Neutrophil (primary cell): ENCODE results near the gene SLC34A1.
A peak's percentile ranks its signal among the peaks of the same experiment; 100 is the strongest.

Experiments used
- H3K27ac ChIP-seq: fragments of 200-600 bp; sonication (generic); 2 replicates; pipeline ENCODE4 v1.5.1; 2016; ENCODE audit warnings: mild to moderate bottlenecking, moderate library complexity
- H3K27me3 ChIP-seq: fragments of 200-600 bp; sonication (generic); 2 replicates; pipeline ENCODE4 v1.6.0; 2016; ENCODE audit warnings: mild to moderate bottlenecking
- H3K36me3 ChIP-seq: fragments of 200-600 bp; sonication (generic); 2 replicates; pipeline ENCODE4 v1.5.1; 2017
- H3K4me1 ChIP-seq, 2 experiments: fragments of 200-600 bp in 1 of 2; sonication (generic) in 1 of 2; 1 replicate in 1 of 2; 2 replicates in 1 of 2; pipeline versions ENCODE4 v1.5.1 to v1.6.1; 2013 to 2016; ENCODE audit warnings: low read depth in 1 of 2, low read length in 1 of 2, mild to moderate bottlenecking in 1 of 2, moderate library complexity in 1 of 2; ENCODE audit not compliant: control insufficient read depth in 1 of 2, insufficient read depth in 1 of 2
- H3K4me3 ChIP-seq, 2 experiments: fragments of 200-600 bp in 1 of 2; sonication (generic) in 1 of 2; 1 replicate in 1 of 2; 2 replicates in 1 of 2; pipeline ENCODE4 v1.5.1; 2013 to 2016; ENCODE audit warnings: low read depth in 1 of 2, low read length in 1 of 2, mild to moderate bottlenecking in 1 of 2, moderate library complexity in 1 of 2
- H3K9me3 ChIP-seq: fragments of 200-600 bp; sonication (generic); 2 replicates; pipeline ENCODE4 v1.5.1; 2016
- TF ChIP-seq, protein P1 (sequence below): fragments of 200-600 bp; sonication (generic); IDR thresholded peaks from 2 replicates; pipeline ENCODE4 v1.5.1; 2016; ENCODE audit warnings: antibody characterized with exemption

The SLC34A1 gene

DNA sequence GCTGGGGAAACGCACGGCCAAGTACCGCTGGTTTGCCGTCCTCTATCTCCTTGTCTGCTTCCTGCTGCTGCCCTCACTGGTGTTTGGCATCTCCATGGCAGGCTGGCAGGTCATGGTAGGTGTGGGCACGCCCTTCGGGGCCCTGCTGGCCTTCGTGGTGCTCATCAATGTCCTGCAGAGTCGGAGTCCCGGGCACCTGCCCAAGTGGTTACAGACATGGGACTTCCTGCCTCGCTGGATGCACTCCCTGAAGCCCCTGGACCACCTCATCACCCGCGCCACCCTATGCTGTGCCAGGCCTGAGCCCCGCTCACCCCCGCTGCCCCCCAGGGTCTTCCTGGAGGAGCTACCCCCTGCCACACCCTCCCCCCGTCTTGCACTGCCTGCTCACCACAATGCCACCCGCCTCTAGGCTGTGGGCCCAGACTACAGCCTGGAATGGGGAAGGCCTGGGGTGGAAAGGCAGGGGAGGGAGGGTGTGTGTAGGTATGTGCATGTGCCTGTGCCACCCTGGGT is 13.7 kb downstream of the SLC34A1 start:
- Histone ChIP-seq H3K27ac (no peak overlapping the region), H3K36me3 (no peaks in the 10 kb centered on the region), H3K4me1 (peaks cover 27 to 32% of the 10 kb centered on the region in 2 experiments), H3K27me3 (peaks cover 54% of the 10 kb centered on the region), H3K4me3 (no peak overlapping the region), H3K9me3 (no peaks in the 10 kb centered on the region)
- TF ChIP-seq, protein P1, sequence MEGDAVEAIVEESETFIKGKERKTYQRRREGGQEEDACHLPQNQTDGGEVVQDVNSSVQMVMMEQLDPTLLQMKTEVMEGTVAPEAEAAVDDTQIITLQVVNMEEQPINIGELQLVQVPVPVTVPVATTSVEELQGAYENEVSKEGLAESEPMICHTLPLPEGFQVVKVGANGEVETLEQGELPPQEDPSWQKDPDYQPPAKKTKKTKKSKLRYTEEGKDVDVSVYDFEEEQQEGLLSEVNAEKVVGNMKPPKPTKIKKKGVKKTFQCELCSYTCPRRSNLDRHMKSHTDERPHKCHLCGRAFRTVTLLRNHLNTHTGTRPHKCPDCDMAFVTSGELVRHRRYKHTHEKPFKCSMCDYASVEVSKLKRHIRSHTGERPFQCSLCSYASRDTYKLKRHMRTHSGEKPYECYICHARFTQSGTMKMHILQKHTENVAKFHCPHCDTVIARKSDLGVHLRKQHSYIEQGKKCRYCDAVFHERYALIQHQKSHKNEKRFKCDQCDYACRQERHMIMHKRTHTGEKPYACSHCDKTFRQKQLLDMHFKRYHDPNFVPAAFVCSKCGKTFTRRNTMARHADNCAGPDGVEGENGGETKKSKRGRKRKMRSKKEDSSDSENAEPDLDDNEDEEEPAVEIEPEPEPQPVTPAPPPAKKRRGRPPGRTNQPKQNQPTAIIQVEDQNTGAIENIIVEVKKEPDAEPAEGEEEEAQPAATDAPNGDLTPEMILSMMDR, result no peak

DNA sequence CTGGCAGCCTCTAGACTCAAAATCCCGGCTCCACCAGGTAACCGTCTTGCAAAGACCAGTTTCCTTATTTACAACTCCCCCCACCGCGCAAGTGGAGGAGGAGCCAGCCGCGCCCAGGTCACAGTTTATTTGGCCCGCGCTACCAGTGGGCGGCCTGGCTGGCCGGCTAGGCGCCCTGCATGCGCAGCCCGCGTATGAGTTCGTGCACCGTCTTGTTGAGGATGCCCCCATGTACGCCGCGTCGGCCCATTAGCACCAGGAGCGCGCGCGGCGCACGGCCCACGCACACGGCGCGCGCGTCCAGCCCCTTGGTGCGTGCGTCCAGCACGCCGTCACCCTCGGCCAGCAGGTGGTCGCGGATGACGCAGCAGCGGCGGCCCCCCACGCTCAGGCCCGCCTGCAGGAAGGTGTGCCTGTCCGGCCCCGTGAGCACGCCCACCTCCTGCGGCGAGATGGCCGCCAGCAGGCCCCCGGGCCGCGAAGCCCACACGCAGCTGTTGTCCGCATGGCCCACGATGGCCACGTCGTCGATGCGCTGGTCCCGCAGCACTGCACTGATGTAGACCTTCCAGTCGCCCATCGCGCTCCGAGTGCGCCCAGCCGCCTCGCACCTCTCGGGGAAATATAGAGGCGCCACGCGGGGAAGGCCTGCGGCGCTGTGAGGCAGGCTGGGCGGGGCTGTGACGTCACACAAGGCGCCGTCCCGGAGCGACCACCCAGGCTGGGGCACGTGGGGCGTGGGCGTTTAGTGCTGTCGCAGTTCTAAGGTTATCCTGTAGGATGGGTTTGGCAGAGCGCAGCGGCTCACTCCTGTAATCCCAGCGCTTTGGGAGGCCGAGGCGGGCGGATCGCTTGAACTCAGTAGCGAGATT is 16.0 kb downstream of the SLC34A1 start, which contains the start of gene PFN3:
TSS of gene PFN3 (minus strand) at position 665 of the 872 bp plus-strand sequence. CDS start at position 580, 85 bp downstream.
- Histone ChIP-seq H3K4me1 (peaks cover 38 to 43% of the 10 kb centered on the region in 2 experiments), H3K27ac (no peak within 1 kb of the TSS), H3K9me3 (no peaks in the 10 kb centered on the region), H3K4me3 (no peak within 1 kb of the TSS), H3K27me3 (peaks cover 66% of the 10 kb centered on the region), H3K36me3 (no peaks in the 10 kb centered on the region)
- TF ChIP-seq, protein P1, result no peak

DNA sequence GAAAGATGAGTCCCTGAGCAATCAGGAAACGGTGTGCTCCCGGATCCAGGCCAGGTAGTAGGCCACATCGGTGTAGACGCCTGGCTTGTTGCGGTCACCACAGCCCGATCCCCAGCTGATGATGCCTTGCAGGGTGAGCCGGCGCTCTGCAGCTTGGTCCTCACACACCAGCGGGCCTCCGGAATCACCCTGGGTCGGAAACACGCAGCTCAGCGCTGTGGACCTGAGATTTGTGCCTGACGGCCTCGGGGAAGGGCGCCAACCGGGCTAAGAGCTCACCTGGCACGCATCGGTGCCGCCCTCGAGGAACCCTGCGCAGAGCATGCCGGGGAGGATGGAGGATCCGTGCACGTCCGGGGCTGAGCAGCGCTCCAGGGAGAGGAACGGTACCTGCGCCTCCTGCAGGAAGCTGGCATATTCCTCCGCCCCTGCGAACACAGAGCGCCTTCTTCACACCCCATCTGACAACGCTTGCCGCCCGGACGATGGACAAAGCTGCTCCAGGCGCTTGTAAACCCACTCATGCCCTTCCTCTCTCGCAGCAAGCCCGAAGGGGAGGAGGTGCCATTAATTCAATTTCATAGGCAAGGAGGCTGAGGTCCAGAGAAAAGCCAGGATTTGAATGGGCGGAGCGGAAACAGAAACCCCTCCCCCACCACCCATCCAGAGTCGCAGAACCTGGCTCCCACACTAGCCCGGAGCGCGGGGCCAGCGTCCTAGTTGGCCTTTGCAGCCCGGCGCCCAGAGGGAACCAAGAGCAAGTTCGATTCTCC is 18.2 kb downstream of the SLC34A1 start:
- peaks cover 66% of the 10 kb centered on the region for H3K27me3 ChIP-seq

DNA sequence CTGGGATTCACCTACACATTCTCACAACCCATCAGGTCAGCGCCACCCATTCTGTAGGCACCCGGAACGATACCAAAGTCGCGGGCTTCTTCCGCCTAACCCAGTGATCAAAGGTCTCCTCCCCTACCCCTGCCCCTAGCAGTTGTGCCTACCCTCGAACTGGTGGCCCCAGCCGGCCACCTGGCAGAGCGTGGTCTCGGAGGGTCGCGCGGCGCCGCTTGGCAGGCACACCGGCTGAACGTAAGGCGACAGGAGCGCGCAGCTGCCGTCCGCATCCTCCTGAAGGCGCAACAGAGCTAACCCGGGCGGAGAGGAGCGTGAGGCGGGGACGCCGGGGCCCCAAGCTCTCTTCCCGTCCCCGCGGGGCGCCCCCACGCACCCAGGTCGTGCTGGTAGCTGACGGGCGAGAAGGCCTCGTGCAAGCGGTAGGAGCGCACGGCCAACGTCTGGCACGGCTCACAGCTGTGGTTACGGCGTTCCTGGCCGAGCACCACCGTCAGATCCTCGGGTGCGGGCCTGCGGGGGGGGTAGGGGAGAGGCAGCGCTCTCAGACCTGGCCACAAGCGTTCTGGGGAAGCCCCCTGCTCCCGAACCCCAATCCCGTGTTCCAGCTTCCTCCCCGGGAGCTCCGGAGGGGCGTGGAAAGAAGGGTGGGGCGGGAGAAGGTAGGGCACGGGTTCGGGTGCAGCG is 19.0 kb downstream of the SLC34A1 start:
- Histone ChIP-seq H3K4me3 (peak overlapping the region; percentile 52 to 80), H3K9me3 (no peaks in the 10 kb centered on the region), H3K36me3 (no peaks in the 10 kb centered on the region), H3K4me1 (peaks cover 50 to 53% of the 10 kb centered on the region in 2 experiments), H3K27me3 (peaks cover 59% of the 10 kb centered on the region), H3K27ac (peak overlapping the region; percentile 93)
- TF ChIP-seq, protein P1, result no peak

More for the DNA sequence above, 18.2 kb downstream of the SLC34A1 start:
- TF ChIP-seq, protein P1, result peak; percentile 47
- H3K27ac ChIP-seq, result no peak overlapping the region
- peaks cover 50 to 53% of the 10 kb centered on the region in 2 experiments for H3K4me1 ChIP-seq
- H3K9me3 ChIP-seq, result no peaks in the 10 kb centered on the region
- H3K4me3 ChIP-seq, result peak overlapping the region; percentile 52 to 80
- no peaks in the 10 kb centered on the region for H3K36me3 ChIP-seq
